ENCODE results near the gene CDH4. TPM values are rescaled to one million over a fixed set of nuclear protein-coding genes. Genes with fewer than 3 reads are reported as not detected.

CDH4 gene
- total and polyA plus RNA-seq, 2 of the 8 experiments (the other 6 are each of a cell fraction or from before 2014, with no cell fraction given): 4.3 to 7.9 TPM

- H3K14ac ChIP-seq (ENCODE audit: insufficient read length): no peak overlapping the region
- H2BK12ac ChIP-seq (ENCODE audit: low read depth, low read length): 0 out of 2 replicates have a peak overlapping the region, but pooled peaks have one; percentile 39
- H3K18ac ChIP-seq (ENCODE audit: extremely low read depth, low read length): no peak overlapping the region
- H3K4me2 ChIP-seq (ENCODE audit: insufficient read depth in 1 of 2, low read depth in 2 of 2, low read length in 2 of 2): no peak overlapping the region
- H3K79me2 ChIP-seq (ENCODE audit: control insufficient read depth in 1 of 2, insufficient read depth in 2 of 2, low read length in 2 of 2): no peaks in the 10 kb centered on the region
- no peak overlapping the region for H3K4ac ChIP-seq (replicated peaks; ENCODE audit: insufficient read length, low read depth, low read length)
- peaks cover 2% of the 10 kb centered on the region; the same call in 1 of the 2 replicates for H3K79me1 ChIP-seq (ENCODE audit: low read depth, low read length)
- H4K8ac ChIP-seq (ENCODE audit: extremely low read depth, insufficient read depth, low read length): 0 out of 2 replicates have a peak overlapping the region, but pooled peaks have one; percentile 57
- H2BK120ac ChIP-seq (replicated peaks; ENCODE audit: low read depth, low read length): no peak overlapping the region
- no peak overlapping the region for H2AK5ac ChIP-seq (ENCODE audit: low read depth, low read length)
- no peak overlapping the region for H4K91ac ChIP-seq (replicated peaks; ENCODE audit: insufficient read length, low read length)
- no peak overlapping the region for H2BK5ac ChIP-seq (ENCODE audit: low read depth, low read length)
- H3K27me3 ChIP-seq (replicated peaks in 1 of 4; ENCODE audit: control insufficient read depth in 3 of 4, extremely low read depth in 1 of 4, insufficient read depth in 3 of 4, low read length in 3 of 4): peaks cover 0 to 1% (median 0%) of the 10 kb centered on the region in 4 experiments; a peak in 3 of 7 replicates
- H3K9ac ChIP-seq (replicated peaks in 1 of 4; ENCODE audit: extremely low read depth in 1 of 4, low read depth in 3 of 4, low read length in 3 of 4): no peak overlapping the region
- no peak overlapping the region for H3K56ac ChIP-seq (replicated peaks; ENCODE audit: insufficient read length, low read depth, low read length)
- H3K23ac ChIP-seq (ENCODE audit: insufficient read length): no peak overlapping the region
- CTCF ChIA-PET (ENCODE audit: partially characterized antibody): no interaction called here
- H3K27ac ChIP-seq (ENCODE audit: low read depth, low read length): no peak overlapping the region
- no peaks in the 10 kb centered on the region for H3K36me3 ChIP-seq (ENCODE audit: control insufficient read depth in 2 of 4, insufficient read depth in 4 of 4, low read length in 3 of 4)
- no peak overlapping the region for H3K4me3 ChIP-seq (ENCODE audit: extremely low read depth in 1 of 4, insufficient read depth in 2 of 4, low read depth in 3 of 4, low read length in 4 of 4)
- no peak for DNase-seq (ENCODE audit: low read depth in 1 of 2, low spot score in 2 of 2)
- peaks cover 0 to 5% of the 10 kb centered on the region in 2 experiments for H4K20me1 ChIP-seq (replicated peaks in 1 of 2; ENCODE audit: control insufficient read depth in 1 of 2, insufficient read depth in 2 of 2, low read length in 2 of 2)
- no peaks in the 10 kb centered on the region for H3K23me2 ChIP-seq (ENCODE audit: low read depth, low read length)
- H2BK15ac ChIP-seq (ENCODE audit: low read length): peak overlapping the region; percentile 95; the same call in 1 of the 2 replicates
- H2BK20ac ChIP-seq (ENCODE audit: low read length): no peak overlapping the region
- FAIRE-seq: no peak
- peaks cover 0 to 3% (median 2%) of the 10 kb centered on the region in 4 experiments; a peak in 3 of 7 replicates for H3K4me1 ChIP-seq (replicated peaks in 1 of 4; ENCODE audit: control insufficient read depth in 3 of 4, insufficient read depth in 4 of 4, low read length in 3 of 4)
- POLR2A ChIA-PET (ENCODE audit: partially characterized antibody): no interaction called here
- 90% methylated on average over 33 of the region's 34 CpGs; no CpG with 5 or more reads in 1 of the 2 experiments for WGBS, 2 experiments (ENCODE audit: extremely low coverage in 1 of 2, insufficient coverage in 1 of 2, insufficient read length in 1 of 2, insufficient replicate concordance in 2 of 2, low coverage in 1 of 2, low lambda C conversion rate in 2 of 2, missing lambda C conversion rate in 1 of 2)
- peaks cover 0 to 10% of the 10 kb centered on the region in 2 experiments; a peak in 2 of 4 replicates for H3K9me3 ChIP-seq (ENCODE audit: insufficient read depth in 2 of 2, low read depth in 1 of 2, low read length in 1 of 2)
- no peak overlapping the region for H4K5ac ChIP-seq (ENCODE audit: insufficient read length, low read depth, low read length)
- no peak overlapping the region for H2AFZ ChIP-seq (ENCODE audit: low read length)
Observed at GRCh38 chr20:61650912-61651733, 399.1 kb downstream of the CDH4 start.

Data from H1 (cell line).